ENCODE results near the gene URM1. TPM values are rescaled to one million over a fixed set of nuclear protein-coding genes. Genes with fewer than 3 reads are reported as not detected.

Gene URM1
- total RNA-seq, 4 donors from 2014 or later: 17.8 to 20.9 (median 19.7) TPM

GRCh38 chr9:128389395-128390149 lies 18.4 kb downstream of the URM1 start:
- TF ChIP-seq CTCF (IDR thresholded peaks at IDR 0.05; ENCODE audit: low read depth): no peak

GRCh38 chr9:128390150-128390812 lies 19.1 kb downstream of the URM1 start:
- no peak for TF ChIP-seq CTCF (IDR thresholded peaks at IDR 0.05; ENCODE audit: low read depth)

- no peak for TF ChIP-seq CTCF (IDR thresholded peaks at IDR 0.05; ENCODE audit: low read depth)
Measured at GRCh38 chr9:128390813-128391711, 19.9 kb downstream of the URM1 start.

GRCh38 chr9:128391956-128392301 lies 20.8 kb downstream of the URM1 start:
- TF ChIP-seq CTCF (IDR thresholded peaks at IDR 0.05; ENCODE audit: low read depth): no peak

- TF ChIP-seq CTCF (IDR thresholded peaks at IDR 0.05; ENCODE audit: low read depth): no peak
Measured at GRCh38 chr9:128392302-128393144, 21.3 kb downstream of the URM1 start.

GRCh38 chr9:128393145-128393775 lies 22.1 kb downstream of the URM1 start:
- no peak for TF ChIP-seq CTCF (IDR thresholded peaks at IDR 0.05; ENCODE audit: low read depth)
